Activated CD8-positive, alpha-beta memory T cell treated with anti-CD3 and anti-CD28 coated beads for 1 hour (primary cell): ENCODE results near the gene CDH13.

Experiments used
- DNase-seq, 2 donors: peaks; one replicate each; pipeline ENCODE4 v3.0.0-alpha.2; 2020; ENCODE audit warnings: low read depth in 1 of 2; ENCODE audit errors: extremely low read depth in 1 of 2

CDH13 gene

GRCh38 chr16:83682116-83682867 lies 1055.5 kb downstream of the CDH13 start:
- DNase-seq, result no peak

- no peak for DNase-seq
These were observed 1056.1 kb downstream of the CDH13 start for GRCh38 chr16:83682868-83683235.

GRCh38 chr16:83685615-83686165 lies 1058.9 kb downstream of the CDH13 start:
- no peak for DNase-seq

- DNase-seq, result no peak
These were observed 1060.0 kb downstream of the CDH13 start for GRCh38 chr16:83686726-83687125.

DNA sequence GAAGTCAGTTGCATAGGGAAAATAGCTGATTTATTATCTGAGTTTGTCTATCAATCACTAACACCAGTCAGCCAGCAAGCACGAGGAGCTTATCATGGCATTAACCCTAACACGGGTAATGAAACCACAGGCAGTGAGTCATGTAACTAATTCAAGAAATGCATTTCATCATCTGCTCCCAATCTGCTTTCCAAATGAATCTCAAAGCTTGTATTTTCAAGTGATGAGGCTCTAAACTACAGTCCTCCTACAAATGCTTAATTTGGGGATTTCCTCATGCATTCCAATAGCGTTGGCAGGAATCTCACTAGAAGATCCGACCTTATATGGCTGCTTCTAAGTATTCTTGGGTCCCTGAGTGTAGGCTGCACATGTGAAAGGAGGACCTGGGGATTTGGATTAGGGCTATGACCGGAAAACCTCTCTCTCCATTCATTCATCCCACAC lies 1062.6 kb downstream of the CDH13 start:
- no peak for DNase-seq

DNA sequence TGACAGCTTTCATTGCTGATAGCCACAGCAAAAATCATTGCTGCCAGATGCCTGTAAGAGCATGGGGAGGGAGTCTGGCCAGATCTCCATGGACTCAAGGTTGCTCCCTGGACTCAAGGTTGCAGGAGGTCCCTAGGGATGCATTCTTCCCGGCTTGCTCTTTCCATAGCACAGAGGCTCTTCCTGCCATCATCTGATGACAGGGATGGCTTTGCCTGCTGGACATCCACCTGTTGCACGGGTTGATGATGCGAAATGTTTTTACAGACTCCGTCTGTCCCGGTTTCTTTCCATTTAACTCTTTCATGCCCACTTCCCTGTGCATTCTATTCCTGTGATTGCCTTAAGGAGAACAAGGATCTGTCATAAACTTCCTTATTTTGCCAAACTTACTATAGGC lies 1065.5 kb downstream of the CDH13 start:
- DNase-seq, result no peak

DNA sequence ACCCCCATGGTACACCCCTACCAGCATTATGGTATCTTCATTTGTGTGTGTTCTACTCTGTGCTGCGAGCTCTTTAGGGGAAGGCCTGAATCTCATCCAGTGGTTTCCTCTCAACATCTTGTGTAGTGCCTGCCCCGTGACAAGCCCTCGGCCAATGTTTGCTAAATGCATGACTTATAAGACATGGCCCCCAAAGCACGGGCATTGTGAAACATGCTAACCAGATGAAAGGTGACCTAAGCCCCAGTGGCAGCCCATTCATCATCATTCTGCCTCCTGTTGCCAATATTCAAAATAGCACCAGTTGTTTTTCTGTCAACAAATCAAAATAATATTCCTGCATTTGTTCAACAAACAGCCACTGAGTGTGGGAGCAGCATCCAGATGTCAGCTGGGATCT lies 1072.2 kb downstream of the CDH13 start:
- no peak for DNase-seq

GRCh38 chr16:83699817-83700216 lies 1073.0 kb downstream of the CDH13 start:
- no peak for DNase-seq

DNA sequence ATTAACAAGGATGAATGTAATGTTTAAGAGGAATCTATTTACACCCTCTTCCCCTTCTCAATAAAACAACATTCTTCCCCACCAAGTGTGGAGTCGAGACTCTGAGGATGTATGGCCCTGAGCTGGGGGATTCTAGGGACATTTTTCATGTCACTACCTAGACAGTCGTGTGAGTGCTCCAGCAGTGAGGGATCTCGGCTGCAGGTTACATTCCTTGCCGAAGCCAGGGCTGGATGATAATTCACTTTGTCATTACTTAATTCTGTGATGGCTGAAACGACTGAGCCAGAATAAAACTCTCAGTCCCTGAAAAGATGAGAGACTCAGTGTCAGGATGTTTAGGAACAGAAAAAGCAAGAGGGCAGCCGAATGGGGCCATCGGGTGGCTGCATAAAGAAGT lies 1074.1 kb downstream of the CDH13 start:
- no peak for DNase-seq

GRCh38 chr16:83701494-83701893 lies 1074.7 kb downstream of the CDH13 start:
- no peak for DNase-seq

DNA sequence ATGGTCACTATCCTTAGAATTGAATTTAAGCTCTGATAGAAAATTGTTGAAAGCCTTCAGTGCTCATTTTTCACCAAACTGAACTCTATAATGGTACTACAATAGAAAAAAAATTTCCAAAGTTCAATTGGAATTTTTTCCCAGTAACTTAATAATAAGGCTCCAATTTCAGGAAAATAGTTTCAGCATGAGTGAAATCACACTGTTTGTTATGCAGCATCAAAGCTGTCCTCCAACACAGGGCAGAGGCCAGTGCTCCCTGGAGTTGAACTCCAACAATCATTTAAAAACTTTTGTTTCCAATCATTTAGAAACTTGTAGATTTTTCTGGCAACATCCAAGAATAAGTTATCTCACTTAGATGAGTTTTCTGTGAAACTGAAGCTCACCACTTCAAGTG lies 1077.9 kb downstream of the CDH13 start:
- no peak for DNase-seq

- no peak for DNase-seq
These were observed 1079.1 kb downstream of the CDH13 start for GRCh38 chr16:83705856-83706255.

- DNase-seq, result no peak
These were observed 1079.6 kb downstream of the CDH13 start for GRCh38 chr16:83706394-83706793.

DNA sequence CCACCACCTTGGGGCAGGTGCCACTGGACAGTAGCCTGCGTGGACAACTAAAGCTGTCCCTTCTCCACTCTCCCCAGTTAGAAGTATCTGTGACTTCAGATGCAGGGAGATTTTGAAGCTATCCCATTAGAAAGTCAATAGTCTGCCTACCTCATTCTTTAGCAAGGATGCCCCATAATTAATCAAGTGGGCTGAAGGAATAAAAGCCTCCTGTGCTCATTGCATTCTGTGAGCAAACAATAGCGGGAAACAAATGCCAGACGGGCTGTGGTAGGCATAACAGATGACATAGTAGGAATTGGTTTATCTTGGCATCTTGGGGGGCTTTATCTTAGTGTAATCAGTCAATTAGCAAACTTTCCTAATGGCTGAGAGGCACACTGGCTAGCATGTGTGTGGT lies 1084.3 kb downstream of the CDH13 start:
- no peak for DNase-seq

DNA sequence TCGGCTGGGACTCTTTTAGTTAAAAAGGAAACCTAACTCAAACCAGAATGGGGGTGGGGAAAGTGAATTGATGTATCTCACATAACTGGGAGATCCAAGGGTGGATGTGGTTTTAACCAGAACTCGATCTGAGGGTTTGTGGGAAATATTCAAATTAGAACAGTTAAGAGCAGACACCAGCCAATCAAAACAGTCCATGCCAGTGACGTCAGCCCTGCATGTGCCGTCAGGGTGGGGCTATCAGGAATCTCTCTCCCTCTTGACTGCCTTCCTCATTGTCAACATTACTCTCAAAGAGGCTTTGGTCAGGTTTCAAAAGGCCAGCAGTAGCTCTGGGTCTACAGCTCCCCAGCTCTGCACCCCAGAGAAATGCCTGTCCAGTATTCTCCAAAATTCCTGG lies 1086.8 kb downstream of the CDH13 start:
- DNase-seq, result no peak

- DNase-seq, result no peak
These were observed 1087.5 kb downstream of the CDH13 start for GRCh38 chr16:83714286-83714685.

DNA sequence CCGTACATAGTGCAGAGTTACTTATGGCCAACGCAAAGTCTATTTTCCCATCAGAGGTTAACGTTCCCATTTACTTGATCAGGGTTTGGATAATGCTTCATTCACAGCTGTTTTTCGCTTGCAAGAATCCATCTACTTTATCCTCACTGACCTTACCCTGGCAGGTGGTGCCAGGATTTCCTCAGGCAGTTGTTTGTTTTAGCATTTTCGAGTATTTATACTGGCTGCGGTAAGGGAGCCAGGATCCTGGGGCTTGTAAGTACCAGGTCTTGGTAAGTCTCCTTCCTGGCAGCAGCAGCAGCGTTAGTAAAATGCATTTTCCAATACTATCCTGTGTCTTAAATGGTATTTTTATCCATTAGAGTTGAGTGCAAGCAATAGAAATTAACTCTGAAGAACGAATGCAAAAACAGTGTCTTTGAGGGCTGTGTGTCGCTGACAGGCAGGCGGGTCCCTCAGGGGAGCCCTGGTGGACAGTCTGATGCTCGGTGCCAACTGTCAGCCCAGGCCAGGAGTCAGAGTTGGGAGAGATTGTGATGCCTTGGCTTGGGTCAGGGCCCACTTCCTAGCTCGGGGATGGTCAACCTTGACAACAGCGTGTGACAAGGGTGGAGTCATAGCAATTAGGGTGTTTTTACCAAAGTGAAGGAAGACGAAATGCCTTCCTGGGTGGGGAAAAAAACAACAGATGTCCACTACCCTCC lies 1088.6 kb downstream of the CDH13 start:
- DNase-seq, result no peak

DNA sequence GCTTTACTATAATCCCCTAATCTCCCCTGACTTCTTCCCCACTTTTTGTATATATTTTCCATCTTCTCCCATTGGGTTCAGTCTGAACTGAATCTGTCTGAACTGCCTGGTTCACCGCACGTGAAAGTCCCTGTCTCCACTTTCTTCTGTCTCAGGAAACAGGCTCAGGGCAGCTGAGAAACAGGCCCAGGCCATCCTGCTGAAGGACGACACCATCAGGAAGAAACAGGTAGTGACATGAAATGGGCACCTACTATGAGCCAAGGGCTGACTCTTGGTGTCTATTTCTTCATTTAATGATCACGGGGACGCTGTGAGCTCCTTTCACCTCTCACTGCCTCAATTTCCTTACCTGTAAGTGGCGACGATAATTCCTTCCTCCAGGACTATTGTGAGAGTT lies 1090.5 kb downstream of the CDH13 start:
- no peak for DNase-seq

- DNase-seq, result no peak
These were observed 1091.0 kb downstream of the CDH13 start for GRCh38 chr16:83717814-83718213.

GRCh38 chr16:83720213-83720612 lies 1093.4 kb downstream of the CDH13 start:
- DNase-seq, result no peak

GRCh38 chr16:83720981-83721380 lies 1094.2 kb downstream of the CDH13 start:
- DNase-seq, result no peak

DNA sequence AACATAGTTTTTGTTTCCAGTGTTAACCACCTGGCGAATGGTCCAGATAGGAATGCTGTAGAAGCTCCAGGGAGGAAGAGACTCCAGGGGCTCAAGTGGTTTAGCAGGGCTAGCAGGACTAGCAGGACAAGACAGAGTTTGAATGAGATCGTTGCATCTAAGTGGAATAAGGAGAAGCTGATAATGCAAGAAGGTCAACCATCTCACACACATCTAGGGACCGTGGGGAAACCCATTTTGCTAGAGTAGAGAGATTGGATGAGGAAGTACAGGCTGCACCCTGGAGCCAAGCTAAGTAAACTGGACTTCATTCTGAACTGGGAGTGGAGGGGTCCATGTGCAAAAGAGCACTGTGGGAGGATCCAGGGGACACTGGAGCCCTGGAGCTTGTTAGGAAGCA lies 1094.9 kb downstream of the CDH13 start:
- DNase-seq, result no peak
